Heart left ventricle (tissue), 13 donors: ENCODE measurements around the gene ZNF512.

Experiments
- POLR2A ChIP-seq, 2 donors: fragments of 450-650 bp; IDR thresholded peaks; one replicate each; pipeline ENCODE4 v1.6.1; 2017; ENCODE audit warnings: antibody characterized with exemption in 2 of 2, mild to moderate bottlenecking in 2 of 2, moderate library complexity in 2 of 2
- TF ChIP-seq, protein P1 (sequence below), 12 donors: fragments of 200-600 bp; sonication (generic) in 4 of 12; IDR thresholded peaks; one replicate each; pipeline versions ENCODE4 v1.5.0 to v1.8.0; 2018 to 2022; ENCODE audit warnings: antibody characterized with exemption in 12 of 12, mild to moderate bottlenecking in 5 of 12
- donor health status: ischemic (EF 13 %, LVEDD 7.1; RV severe dilation, severe dysfunction).
- donor health status: DM: no; HTN: yes; CAD: no.
- donor health status: DM: no; HTN: no; CAD: no.
- donor health status: ischemic (EF 25% LVEDD 6.9; RV normal size, moderate dysfunction).
- donor health status: ischemic (EF 25% LVEDD 5.7; RV mildly dilated, moderate dysfunction).
- donor health status: ischemic (EF 35%, LVEDD 5.7; RV mildly dilated, moderate dysfunction).
- donor health status: nonischemic (EF 11% LVEDD 7.7; RV severe dilation, severe dysfunction).
- donor health status: DM: yes; HTN: yes; CAD: no.
- donor health status: PGD.
- donor health status: ischemic (EF 29% LVEDD 5.4; RV normal size, mild dysfunction).
- donor health status: nonischemic (EF 23%, LVEDD 6.1; RV moderate dilation, normal function).

DNA sequence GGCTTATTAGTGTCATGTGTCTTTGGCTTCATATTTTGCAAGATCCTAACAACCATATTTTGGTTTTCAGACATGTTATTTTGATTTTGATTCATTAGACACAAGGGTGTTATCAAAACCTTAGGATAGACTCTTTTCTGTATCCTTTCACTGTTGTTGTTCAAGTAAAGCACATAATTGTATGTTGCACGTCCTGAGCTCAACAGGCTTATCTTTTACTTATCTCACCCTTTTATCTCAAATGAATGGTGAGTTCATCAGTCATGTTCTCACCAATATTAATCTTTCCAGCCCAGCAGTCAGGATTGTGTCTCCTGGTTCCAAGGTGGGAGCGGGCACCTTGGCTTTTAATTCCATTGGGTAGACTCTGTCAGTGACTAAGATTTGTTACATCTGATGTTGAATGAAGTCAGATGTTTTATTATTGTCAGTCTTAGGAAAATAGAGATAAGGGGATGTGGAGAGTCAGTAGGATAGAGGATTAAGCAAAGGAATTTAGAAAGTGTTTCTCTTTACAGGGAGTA lies 57.9 kb downstream of the ZNF512 start:
- TF ChIP-seq POLR2A (IDR thresholded peaks at IDR 0.05): no peak
- TF ChIP-seq, protein P1, sequence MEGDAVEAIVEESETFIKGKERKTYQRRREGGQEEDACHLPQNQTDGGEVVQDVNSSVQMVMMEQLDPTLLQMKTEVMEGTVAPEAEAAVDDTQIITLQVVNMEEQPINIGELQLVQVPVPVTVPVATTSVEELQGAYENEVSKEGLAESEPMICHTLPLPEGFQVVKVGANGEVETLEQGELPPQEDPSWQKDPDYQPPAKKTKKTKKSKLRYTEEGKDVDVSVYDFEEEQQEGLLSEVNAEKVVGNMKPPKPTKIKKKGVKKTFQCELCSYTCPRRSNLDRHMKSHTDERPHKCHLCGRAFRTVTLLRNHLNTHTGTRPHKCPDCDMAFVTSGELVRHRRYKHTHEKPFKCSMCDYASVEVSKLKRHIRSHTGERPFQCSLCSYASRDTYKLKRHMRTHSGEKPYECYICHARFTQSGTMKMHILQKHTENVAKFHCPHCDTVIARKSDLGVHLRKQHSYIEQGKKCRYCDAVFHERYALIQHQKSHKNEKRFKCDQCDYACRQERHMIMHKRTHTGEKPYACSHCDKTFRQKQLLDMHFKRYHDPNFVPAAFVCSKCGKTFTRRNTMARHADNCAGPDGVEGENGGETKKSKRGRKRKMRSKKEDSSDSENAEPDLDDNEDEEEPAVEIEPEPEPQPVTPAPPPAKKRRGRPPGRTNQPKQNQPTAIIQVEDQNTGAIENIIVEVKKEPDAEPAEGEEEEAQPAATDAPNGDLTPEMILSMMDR (IDR thresholded peaks at IDR 0.05): no peak
